HG02678 (cell line): Measurements from ENCODE around the gene SRRD.

Experiments
- ATAC-seq: cut with Tn5 transposase; IDR thresholded peaks from one replicate; pipeline ENCODE4 v1.9.1; 2021; ENCODE audit warnings: mild to moderate bottlenecking, moderate library complexity; ENCODE audit not compliant: unreplicated experiment

The SRRD gene

DNA sequence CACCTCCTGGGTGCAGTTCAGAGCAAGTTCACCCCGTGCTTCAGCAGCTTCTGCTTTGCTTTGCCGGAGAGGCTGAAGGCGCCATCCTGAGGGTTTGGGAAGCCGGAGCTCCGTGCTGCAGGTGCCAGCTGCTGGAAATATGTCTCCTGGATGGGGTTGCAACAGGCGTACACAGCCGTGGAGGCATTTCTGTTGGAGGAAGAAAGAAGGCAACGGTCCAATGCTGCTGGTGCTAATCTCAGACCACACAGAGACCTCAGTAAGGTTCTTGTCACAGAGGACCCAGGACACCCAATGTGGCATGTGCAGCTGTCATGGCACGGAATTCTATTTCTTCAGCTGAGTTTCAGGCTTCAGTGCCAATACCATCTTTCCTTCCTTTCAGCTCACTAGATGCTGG, 30.5 kb upstream of the SRRD start:
- ATAC-seq, result no peak

DNA sequence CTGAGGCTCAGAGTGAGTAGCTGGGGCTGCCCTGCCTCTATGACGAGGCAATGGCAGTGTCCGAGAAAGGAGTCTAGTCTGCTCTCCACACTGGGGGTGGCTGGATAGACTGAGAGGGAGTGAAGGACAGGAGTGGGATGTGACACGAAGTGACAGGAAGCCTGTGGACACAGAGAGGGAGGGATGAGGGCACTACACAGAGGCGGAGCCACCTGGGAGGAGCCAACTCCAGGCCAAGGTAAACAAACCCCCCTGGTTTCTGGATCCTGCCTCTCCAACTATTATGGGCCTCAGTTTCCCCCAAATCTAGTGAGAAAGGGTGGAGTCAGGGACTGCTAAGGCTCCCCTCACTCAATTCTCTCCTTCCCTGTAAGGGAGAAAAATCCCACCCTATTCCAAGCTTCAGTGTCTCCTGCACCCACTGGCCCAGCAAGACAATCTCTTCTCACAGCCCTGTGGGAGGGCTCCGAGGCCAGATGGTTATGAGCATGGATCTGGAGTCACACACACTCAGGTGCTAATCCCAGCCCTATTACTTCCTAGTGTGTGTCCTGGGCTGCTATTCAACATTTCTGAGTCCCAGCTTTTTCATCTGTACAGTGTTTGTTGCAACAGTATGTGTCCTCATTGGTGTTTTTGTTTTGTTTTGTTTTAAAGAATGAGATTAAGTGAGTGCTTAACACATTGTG, 29.7 kb upstream of the SRRD start:
- no peak for ATAC-seq

DNA sequence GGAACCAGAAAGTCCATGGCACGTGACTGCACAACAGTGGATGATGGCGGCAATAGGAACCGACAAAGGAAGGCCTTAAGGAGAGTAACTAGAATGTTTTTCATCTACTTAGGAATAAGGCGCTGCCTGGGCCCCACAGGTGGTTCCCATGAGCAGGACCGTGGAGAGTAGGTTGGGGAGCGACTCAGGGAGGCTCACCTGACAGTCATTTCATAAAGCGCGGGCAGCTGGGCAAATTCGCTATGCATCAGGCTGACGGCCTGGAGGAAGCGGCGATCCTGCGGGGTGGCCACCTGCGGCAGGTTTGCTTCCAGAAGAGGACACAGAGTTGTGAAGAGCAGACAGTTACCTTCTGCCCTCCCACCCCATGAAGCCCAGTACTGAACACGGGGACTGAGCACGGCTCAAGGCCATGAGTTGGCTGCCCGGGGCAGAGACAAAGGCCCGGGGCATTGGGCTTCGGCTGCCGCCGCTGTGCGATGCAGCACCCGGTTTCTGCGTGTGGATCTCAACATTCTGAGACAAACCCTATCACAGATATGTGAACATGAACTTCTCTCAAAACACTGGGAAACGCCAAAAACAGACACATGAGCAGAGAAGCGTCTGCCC, 25.9 kb upstream of the SRRD start:
- no peak for ATAC-seq

DNA sequence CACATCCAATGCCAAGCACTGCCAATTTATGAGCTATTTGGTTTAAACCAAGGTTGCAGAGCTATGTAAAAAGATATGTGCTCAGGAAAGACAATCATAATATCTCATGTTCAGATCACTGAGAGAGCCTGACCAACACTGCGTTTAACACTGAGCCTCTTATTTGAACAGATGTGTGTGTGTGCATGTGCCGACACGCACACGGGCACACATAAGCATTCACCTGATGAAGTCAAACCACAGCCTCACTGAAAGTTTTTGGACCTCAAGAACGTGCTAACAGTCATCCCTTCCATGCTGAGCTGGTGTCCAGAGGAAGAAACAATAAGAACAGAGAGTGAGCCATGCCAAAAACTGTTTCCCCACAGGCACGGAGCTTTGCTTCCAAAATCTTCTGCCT, 23.5 kb upstream of the SRRD start:
- ATAC-seq, result no peak

DNA sequence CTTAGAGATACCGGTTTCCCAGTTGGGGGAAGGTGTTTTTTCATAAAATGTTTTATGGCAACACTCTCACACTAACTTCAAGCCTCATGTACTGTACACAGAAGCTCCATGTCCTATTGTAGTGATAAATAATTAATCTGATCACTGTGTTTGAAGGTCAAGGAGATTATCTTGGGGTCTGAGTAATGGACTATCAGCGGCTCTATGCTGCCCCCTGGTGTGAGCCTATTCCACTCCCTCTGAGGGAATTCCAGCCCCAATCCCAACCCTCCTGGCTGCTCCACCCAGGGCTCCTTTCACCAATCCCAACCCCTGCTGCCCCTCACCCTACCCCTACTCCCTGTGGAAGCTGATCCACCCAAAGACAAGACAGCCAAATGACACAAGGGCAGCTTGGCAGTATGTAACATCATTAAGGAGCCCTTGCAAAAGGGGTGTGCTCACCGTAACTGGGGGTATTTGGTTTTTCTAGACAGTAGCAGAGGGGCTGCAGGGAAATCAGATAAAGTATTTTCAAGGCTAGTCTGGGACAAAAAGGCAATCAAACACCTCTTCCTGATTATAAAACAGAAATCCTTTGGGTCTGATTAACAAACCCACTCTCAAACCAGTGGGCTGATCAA, 22.4 kb upstream of the SRRD start:
- no peak for ATAC-seq

DNA sequence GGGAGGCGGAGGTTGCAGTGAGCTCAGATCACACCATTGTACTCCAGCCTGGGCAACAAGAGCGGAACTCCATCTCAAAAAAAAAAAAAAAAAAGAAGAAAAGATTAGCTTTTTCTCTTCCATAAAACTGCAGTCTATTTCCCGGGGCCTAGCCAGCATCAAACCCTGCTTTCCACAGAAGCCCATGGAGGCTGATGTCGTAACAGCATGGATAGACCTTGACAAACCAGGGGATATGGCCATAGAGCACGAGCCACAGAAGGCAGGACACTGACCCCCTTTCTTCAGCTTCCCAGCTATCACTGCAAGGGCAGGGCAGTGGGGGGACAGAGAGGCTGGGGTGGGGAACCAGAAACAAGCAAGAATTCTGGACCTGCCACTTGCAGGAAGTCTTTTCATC, 21.6 kb upstream of the SRRD start:
- no peak for ATAC-seq

DNA sequence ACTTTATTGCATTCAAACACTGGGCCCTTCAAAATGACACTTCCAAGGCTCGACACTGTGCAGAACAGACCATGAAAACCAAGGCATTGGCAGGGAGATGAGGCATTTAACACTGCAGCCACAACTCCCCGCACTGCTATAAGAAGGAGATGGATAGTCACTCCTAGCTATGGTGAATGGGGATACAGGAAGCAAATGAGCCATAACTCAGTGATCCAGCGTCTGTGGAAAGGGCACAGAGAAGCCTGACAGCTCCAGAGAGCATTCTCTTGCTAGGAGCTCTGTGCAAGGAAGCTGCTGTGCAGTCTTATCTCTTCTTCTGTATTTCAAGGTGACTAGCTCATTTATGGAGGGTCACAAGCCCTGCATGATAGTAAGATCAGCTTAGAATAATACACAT, 21.0 kb upstream of the SRRD start:
- no peak for ATAC-seq

DNA sequence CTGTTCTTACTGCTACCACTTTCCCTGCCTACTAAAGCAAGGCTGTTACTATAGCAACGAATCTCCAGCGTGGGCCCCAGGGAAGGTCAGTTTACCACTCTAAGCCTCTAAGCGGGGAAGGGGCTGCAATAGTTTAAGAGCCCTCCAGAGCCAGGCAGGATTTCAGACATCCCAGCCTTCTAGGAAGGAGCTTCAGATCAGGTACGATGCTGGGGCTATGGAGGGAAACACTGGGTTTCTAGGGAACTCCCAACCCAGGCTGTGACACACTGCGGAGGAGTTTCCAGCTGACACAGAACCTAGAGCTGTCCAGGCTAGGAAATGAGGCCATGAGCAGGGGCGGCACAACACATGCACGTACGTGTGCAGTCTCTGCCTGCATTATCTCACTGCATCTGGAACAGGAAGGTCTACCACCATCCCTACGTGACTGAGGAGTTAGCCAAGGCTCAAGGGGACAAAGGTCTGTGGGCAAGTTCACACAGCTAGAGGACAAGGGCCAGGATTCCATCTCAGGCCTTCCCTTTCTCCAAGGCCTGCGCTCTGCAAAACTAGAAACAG, 20.5 kb upstream of the SRRD start:
- no peak for ATAC-seq

DNA sequence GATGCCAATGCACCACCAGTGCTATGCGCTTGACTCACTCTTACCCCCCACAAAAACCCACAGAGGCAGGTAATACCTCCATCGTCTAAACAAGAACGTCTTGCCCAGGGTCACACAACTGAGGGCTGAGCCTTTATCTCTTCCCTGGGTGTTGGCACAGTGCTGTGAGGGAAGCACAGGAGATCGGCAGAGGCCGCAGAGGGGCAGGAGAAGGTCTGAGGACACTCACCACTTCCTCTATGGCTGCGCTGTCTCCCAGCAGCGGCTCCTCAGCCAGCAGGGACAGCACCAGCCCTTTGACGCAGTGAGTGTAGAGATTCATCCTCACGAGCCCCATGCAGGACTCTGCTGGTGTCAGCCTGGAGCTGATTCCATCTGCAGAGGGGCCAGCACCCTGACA, 20.0 kb upstream of the SRRD start:
- ATAC-seq, result no peak

DNA sequence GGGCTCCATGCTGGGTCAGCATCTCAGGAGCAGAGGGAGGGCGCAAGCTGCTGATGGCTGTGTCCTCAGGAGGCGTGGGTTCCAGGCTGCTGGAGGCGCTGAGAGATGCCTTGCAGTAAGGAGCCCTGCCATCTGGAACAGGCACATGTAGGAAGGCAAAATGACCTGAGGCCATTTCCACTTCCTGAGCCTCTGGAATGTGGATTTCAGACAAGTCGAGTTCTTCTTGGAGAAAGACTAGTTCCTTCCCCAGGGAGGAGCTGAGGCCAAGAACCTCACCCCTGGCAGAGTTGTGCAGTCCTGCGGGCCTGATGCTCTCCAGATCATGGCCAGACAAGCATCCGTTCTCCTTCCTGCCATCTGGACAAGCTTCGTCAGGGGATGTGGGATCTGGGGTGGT, 19.4 kb upstream of the SRRD start:
- no peak for ATAC-seq

DNA sequence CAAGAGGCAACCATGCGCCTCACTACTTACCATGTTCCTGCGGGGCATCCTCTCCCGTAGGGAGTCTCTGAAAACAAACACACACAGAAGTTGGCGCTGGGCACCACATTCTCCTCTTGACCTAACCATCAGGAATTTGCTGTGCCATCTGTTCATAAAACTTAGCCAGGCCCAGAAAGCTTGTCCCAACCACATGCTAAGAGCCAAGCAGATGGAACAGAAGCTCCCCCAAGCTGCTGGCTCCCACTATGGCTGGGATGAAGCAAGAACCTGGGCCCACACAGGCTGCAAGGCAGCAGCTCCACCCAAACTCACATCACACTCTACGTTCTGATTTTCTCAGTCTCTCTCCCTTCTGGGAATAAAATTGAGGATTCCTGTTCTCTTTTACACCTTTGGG, 17.5 kb upstream of the SRRD start:
- ATAC-seq, result no peak

DNA sequence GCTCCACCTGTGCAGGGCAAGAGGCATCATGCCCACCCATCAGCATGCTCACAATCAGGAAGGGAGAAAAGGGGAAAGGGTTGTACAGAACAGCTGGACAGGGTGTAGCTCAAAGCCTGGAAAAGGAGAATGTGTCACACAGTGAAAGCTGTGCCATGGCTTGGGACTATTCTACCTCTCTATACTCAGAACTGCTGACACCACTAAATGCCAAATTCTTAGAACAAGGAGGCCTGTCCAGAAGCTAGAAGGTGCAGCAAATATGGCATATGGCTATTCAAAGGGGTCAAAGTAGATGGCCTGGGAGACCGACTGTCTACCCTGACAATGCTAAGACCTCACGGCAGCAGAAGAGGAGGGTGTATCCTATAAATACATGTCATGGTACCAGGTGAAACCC, 12.9 kb upstream of the SRRD start:
- ATAC-seq, result no peak

DNA sequence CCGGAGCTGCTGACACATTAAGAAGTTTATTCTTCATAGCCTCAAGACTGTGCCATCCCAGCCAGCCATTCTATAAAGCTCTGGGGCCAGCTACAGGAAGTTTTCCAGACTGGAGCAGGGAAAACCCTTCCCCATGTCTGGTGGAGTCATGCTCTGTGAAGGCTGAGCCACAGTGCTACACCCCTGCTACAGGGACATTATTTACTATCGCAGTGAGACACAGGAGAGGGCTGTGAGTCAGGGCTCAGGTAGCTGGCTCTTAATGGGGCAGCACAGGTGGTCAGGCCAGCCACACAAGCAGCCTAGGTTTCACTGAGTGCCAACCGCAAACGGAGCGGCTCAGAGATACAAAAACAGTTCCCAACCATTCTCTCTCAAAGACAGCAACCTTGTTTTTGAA, 12.2 kb upstream of the SRRD start:
- no peak for ATAC-seq

DNA sequence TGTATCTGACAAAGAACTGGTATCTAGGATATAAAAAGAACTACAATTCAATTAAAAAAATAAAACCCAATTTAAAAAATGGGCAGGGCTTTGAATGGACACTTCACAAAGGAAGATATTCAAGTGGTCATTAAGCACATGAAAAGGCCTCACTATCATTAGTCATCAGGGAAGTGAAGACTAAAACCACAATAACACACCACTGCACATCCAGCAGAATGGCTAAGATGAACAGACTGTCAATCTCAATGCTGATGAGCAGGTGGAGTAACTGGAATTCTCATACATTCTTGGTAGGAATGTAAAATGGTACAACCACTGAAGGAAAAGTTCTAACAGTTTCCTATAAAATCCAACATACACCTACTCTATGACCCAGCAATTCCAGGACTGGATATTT, 9.0 kb upstream of the SRRD start:
- no peak for ATAC-seq

DNA sequence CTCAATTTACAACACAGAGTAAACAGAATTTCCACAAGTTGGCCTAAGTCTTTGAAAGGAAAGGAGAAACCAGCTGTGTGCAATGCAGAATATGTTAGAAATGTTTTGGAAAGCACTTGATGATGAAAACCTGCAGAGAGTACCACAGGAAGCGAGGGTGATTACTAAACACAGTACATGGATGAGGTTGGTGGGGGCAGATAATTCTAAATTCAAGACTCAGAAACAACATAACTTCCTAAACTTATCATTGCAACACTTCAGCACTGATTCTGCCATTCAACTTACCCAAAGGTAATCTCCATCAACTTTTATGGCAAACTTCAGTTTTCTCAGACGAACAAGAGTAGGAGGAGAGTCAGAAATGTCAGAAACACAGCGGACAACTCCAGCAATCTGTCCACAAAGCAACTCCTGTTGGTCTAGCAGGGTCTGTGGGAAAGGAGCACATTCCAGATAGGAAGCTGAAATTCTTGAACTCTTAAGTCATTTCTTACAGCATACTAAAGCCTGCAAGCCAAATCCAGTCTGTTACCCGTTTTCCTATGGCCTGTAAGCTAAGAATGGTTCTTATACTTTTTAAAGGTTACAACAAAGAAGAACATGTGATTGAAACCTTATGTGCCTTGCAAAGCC, 6.9 kb upstream of the SRRD start:
- no peak for ATAC-seq

DNA sequence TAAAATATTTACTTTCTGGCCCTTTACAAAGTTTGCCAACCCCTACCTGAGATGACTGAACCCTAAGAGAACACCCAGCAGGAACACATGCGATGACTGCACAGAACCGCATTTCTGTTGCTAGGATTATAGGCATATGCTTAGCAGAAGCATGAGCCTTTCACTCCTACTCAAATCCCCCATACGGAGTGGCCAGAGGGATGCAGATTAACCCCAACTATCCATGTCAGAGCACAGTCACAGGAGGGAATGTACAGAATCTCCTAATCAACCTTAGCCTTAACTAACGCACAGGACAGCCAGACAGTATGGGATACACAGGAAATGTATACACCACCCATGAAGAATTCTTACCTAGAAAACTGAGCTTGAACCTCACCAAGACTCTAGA, 6.3 kb upstream of the SRRD start:
- ATAC-seq, result no peak

DNA sequence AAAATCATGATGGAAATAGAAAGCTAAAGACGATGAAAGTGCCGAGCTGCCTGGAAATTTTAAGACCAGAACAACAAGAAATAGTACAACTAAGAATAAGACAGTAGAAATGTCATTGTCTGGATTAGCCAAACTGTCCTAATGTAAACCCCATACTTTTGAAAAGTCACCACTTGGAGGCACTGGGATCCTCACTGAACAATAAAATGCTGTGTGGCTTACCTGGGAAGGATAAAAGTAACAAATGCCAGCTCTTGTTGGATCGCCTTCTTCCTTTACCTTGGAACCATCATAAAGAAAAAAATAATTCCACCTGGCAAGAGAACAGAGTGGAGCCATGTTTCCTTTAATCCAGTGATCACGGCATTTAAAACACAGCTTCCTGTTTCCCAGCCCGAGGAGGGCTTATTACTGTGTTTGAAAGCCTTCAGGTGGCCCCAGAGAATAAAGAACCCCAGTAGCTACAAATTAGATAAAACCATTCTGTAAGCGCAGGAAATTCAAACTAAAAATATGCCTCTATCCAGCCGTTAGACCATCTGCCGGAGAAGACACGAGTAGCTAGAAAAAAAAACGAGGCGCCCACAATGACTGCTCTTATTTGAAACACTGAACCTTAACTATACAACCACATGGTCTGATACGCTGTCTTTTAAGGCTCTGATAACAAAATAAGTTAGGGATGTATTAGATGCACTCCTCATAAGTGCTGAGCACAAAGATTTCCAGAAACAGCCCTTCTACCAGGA, 4.5 kb upstream of the SRRD start:
- ATAC-seq, result no peak

DNA sequence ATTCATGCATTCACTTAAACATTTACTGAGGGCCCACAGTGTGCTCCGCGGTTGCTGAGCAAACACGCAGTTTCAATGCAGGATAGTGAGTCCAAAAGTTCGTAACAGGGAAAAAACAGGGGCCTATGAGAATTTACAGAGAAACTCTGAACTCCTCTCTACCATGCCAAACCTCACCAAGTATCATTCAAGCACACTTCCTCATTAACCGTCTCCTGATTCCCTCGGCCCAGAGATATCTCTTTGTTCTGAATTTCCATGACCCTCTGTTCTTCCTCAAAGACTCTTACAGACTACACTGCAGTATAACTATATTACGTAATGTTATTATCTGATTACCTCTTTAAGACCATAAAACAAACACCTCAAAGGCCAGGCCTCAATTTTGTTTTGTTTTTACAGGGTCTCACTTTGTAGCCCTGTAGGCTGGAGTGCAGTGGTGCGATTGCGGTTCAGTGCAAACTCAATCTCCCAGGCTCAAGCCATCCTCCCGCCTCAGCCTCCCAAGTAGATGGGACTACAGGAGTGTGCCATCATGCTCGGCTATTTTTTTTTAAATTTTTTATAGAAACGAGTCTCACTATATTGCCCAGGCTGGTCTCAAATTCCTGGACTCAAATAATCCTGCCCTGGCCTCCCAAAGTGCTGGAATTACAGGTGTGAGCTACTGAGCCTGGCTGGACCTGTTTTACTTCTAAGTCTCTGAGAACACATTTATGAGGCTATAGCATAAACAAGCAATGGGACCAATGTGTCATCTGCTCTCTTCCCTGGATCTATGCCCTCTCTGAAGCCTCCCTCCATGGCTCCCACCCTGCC, 3.7 kb upstream of the SRRD start:
- no peak for ATAC-seq

DNA sequence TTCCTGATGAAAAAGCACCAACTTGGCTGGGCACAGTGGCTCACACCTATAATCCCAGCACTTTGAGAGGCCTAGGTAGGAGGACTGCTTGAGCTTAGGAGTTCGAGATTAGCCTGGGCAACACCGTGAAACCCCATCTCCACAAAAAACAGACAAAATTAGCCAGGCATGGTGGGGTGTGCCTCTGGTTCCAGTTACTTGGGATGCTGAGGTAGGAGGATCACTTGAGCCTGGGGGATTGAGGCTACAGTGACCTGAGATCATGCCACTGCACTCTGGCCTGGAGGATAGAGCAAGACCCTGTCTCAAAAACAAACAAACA, 3.1 kb upstream of the SRRD start:
- ATAC-seq, result no peak

DNA sequence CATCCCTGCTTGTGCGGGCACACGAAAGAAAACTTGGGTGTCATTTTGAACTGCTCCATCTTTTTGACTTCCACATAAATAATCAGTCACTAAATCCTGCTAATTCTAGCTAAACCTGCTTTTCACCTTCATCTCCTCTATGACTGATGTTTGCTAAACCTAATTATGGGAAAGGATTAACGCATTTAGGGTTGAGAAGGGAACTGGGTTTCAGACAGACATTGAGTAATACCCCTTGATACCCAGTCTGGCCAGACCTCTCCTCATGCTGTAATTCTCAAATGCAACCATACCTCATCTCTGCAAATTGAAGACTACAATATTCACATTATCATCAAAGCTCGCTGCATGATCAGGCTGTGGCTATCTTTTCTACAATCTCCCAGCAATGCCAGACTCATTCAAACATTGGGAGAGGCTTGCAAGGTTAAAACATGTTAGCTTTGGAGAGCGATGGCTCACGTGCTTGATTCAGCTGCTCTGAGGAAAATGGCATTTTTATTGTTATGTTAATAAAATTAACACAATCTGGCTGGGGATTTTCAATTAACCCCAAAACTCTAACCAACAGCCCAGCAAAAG, 2.5 kb upstream of the SRRD start:
- no peak for ATAC-seq
